Activated CD8-positive, alpha-beta memory T cell treated with anti-CD3 and anti-CD28 coated beads, Interleukin-2, amount 10 ng/mL, durations not matched to agents 7 days and 5 days (primary cell): ENCODE data around the gene CELSR1. TPM values are rescaled to one million over a fixed set of nuclear protein-coding genes. Genes with fewer than 3 reads are reported as not detected.
"Not testable (repeated sequence)": the region's sequence is repeated elsewhere in the genome, so short reads cannot be mapped to it uniquely, and the experiment has no call there.

Source experiments
- ATAC-seq: fragments of 150-1000 bp; cut with Tn5 transposase; one replicate; pipeline ENCODE4 v1.10.0; 2021; ENCODE audit warnings: moderate library complexity
- CTCF ChIA-PET: fragments of 350-600 bp; sonication (Branson Sonifier 250); formaldehyde crosslinking; loops from one replicate; lab custom pipeline; 2021; ENCODE audit warnings: antibody characterized with exemption; lab: Charles Lee
- DNase-seq: peaks from one replicate; pipeline ENCODE4 v3.0.0-alpha.2; 2020
- H3K27ac Mint-ChIP-seq: one replicate; pipeline ENCODE4 v1.8.0; 2021; ENCODE audit warnings: mild to moderate bottlenecking, mixed read lengths
- H3K27me3 Mint-ChIP-seq: one replicate; pipeline ENCODE4 v1.8.0; 2021; ENCODE audit warnings: mixed read lengths
- H3K36me3 Mint-ChIP-seq: one replicate; pipeline ENCODE4 v1.8.0; 2021; ENCODE audit warnings: mild to moderate bottlenecking, mixed read lengths
- H3K4me1 Mint-ChIP-seq: one replicate; pipeline ENCODE4 v1.8.0; 2021; ENCODE audit warnings: mixed read lengths
- H3K4me3 Mint-ChIP-seq: one replicate; pipeline ENCODE4 v1.8.0; 2021; ENCODE audit warnings: mild to moderate bottlenecking, moderate library complexity, mixed read lengths
- H3K9me3 Mint-ChIP-seq: one replicate; pipeline ENCODE4 v1.8.0; 2022; ENCODE audit warnings: low read depth, mixed read lengths
- total RNA-seq, 2 experiments: library from RNA; stranded (reverse); gene quantifications; one replicate each; pipeline ENCODE4 v1.2.3, GENCODE V29; 2021

Gene CELSR1
- total RNA-seq, 2 experiments from 2014 or later: 0.06 to 0.12 TPM

- no peak overlapping the region for H3K4me3 Mint-ChIP-seq
These were observed 20.8 kb downstream of the CELSR1 start for GRCh38 chr22:46516638-46517037.

DNA sequence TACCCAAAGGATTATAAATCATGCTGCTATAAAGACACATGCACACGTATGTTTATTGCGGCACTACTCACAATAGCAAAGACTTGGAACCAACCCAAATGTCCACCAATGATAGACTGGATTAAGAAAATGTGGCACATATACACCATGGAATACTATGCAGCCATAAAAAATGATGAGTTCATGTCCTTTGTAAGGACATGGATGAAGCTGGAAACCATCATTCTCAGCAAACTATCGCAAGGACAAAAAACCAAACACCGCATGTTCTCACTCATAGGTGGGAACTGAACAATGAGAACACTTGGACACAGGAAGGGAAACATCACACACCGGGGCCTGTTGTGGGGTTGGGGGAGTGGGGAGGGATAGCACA lies 21.3 kb downstream of the CELSR1 start:
- CTCF ChIA-PET, H3K36me3 Mint-ChIP-seq, H3K4me3 Mint-ChIP-seq, H3K9me3 Mint-ChIP-seq, H3K4me1 Mint-ChIP-seq, H3K27ac Mint-ChIP-seq, H3K27me3 Mint-ChIP-seq, DNase-seq, ATAC-seq: not testable (repeated sequence)

More at GRCh38 chr22:46516638-46517037, 20.8 kb downstream of the CELSR1 start:
- no peaks in the 10 kb centered on the region for H3K9me3 Mint-ChIP-seq
- ATAC-seq (no peak), DNase-seq (no peak)
- H3K27ac Mint-ChIP-seq: no peak overlapping the region
- H3K36me3 Mint-ChIP-seq: no peaks in the 10 kb centered on the region
- CTCF ChIA-PET: no interaction called here
- H3K4me1 Mint-ChIP-seq: no peaks in the 10 kb centered on the region
- no peaks in the 10 kb centered on the region for H3K27me3 Mint-ChIP-seq

- no peaks in the 10 kb centered on the region for H3K27me3 Mint-ChIP-seq
- no peak for ATAC-seq
- CTCF ChIA-PET: no interaction called here
- H3K4me3 Mint-ChIP-seq: no peak overlapping the region
- H3K9me3 Mint-ChIP-seq: no peaks in the 10 kb centered on the region
- no peak for DNase-seq
- H3K36me3 Mint-ChIP-seq: no peaks in the 10 kb centered on the region
- H3K4me1 Mint-ChIP-seq: no peaks in the 10 kb centered on the region
- H3K27ac Mint-ChIP-seq: no peak overlapping the region
These were observed 22.0 kb downstream of the CELSR1 start for GRCh38 chr22:46515208-46516111.

DNA sequence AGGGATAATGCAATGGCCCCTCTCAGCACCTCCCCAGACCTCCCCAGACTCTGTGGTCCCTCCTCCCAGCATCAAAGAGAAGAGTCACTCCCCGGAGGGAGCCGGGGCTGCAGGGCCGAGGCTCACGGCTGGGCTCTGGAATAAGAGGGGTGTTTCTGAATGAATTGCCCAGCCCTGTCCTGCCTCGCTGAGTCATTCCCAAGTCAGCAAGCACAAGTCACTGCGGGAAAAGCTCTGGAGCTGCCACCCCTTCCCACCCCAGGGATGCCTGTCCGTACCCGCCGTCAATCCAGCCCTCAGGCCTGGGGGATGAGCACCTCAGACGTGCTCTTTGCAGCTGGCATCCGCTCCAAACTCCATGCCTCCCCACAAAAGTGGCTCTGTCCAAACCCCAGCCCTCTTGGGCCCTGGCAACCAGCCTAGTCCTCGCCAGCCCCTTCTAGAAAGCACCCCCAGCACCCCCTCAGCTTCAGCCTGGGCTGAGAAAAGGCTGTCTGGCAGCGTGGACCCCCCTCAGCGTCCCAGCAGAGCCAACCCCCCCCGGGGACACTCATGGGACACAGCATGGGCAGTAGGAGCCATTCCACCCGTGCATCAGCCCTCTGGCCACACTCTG lies 22.7 kb downstream of the CELSR1 start:
- H3K36me3 Mint-ChIP-seq: no peaks in the 10 kb centered on the region
- H3K4me1 Mint-ChIP-seq: no peaks in the 10 kb centered on the region
- ATAC-seq (no peak), DNase-seq (no peak)
- H3K27me3 Mint-ChIP-seq: no peaks in the 10 kb centered on the region
- no peak overlapping the region for H3K27ac Mint-ChIP-seq
- no peak overlapping the region for H3K4me3 Mint-ChIP-seq
- CTCF ChIA-PET: no interaction called here
- H3K9me3 Mint-ChIP-seq: no peaks in the 10 kb centered on the region

DNA sequence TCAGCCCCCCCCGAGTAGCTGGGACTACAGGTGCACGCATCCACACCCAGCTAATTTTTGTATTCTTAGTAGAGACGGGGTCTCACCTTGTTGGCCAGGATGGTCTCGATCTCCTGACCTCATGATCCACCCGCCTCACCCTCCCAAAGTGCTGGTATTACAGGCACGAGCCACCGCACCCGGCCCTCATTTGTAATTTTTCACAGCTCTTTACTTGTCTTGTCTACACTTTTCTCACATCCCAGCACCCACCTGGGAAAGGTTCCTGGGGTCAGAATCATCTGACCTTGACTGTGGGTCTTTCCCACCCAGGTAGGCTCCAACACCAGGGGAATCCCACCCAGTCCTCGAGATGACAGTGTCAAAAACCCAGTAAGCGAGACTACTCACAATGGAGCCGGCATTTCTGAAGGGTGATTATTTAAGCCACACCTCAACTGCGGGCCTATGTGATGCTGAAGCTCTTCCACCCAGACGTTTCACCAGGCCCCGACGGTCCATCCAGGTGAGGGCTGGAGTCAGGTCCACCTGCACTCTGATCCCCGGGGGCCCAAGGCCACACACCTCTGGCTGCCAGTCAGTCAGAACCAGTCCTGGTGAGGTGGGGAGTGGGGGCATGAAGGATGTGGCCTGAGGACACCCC lies 23.4 kb downstream of the CELSR1 start:
- no peaks in the 10 kb centered on the region for H3K36me3 Mint-ChIP-seq
- DNase-seq (no peak), ATAC-seq (no peak)
- H3K9me3 Mint-ChIP-seq: no peaks in the 10 kb centered on the region
- H3K27me3 Mint-ChIP-seq: no peaks in the 10 kb centered on the region
- H3K4me3 Mint-ChIP-seq: no peak overlapping the region
- H3K4me1 Mint-ChIP-seq: no peaks in the 10 kb centered on the region
- no peak overlapping the region for H3K27ac Mint-ChIP-seq
- CTCF ChIA-PET: no interaction called here

DNA sequence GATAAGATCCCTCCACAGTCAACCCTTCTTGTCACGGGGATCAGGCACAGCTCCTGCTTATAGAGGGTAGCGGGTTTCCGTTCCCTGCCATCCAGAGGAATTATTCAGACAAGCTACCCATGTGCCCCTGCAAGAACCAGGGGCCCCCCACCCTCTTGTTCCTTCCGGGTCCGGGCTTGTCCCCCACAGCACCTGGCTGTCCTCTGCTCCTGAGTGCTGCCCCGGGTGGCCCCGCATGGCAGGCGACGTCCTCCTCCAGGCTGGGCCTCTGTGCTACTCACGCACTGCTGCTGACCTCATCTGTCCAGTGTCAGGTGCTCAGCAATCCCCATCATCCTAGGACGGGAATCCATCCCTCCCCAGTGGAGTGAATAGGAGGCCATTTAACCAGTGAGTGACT lies 24.7 kb downstream of the CELSR1 start:
- no peaks in the 10 kb centered on the region for H3K4me1 Mint-ChIP-seq
- no peaks in the 10 kb centered on the region for H3K27me3 Mint-ChIP-seq
- no peak overlapping the region for H3K27ac Mint-ChIP-seq
- no peak for ATAC-seq
- H3K4me3 Mint-ChIP-seq: no peak overlapping the region
- H3K9me3 Mint-ChIP-seq: no peaks in the 10 kb centered on the region
- no peak for DNase-seq
- no peaks in the 10 kb centered on the region for H3K36me3 Mint-ChIP-seq
- CTCF ChIA-PET: interaction anchor here (1.8 kb wide), 1 partner anchor 29 kb away, joined by 5 read pairs; no protein-coding TSS in a partner anchor

DNA sequence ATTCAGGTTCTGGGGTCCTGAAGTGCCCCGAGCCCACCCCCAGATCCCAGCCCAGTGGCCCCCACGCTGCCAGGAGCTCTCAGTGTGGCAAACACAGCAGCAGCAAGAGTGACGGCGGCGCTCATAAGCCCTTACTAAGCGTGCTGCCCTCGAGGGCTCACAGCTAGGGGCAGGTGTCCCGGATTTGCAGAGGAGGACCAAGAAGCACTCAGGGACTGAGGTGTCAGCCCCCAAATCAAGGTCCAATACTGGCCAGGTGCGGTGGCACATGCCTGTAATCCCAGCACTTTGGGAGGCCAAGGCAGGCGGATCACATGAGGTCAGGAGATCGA lies 25.4 kb downstream of the CELSR1 start:
- no peaks in the 10 kb centered on the region for H3K9me3 Mint-ChIP-seq
- no peaks in the 10 kb centered on the region for H3K36me3 Mint-ChIP-seq
- CTCF ChIA-PET: interaction anchor here (1.8 kb wide), 1 partner anchor 30 kb away, joined by 5 read pairs; no protein-coding TSS in a partner anchor
- H3K27ac Mint-ChIP-seq: no peak overlapping the region
- DNase-seq: no peak
- no peaks in the 10 kb centered on the region for H3K4me1 Mint-ChIP-seq
- no peaks in the 10 kb centered on the region for H3K27me3 Mint-ChIP-seq
- ATAC-seq: no peak
- no peak overlapping the region for H3K4me3 Mint-ChIP-seq

DNA sequence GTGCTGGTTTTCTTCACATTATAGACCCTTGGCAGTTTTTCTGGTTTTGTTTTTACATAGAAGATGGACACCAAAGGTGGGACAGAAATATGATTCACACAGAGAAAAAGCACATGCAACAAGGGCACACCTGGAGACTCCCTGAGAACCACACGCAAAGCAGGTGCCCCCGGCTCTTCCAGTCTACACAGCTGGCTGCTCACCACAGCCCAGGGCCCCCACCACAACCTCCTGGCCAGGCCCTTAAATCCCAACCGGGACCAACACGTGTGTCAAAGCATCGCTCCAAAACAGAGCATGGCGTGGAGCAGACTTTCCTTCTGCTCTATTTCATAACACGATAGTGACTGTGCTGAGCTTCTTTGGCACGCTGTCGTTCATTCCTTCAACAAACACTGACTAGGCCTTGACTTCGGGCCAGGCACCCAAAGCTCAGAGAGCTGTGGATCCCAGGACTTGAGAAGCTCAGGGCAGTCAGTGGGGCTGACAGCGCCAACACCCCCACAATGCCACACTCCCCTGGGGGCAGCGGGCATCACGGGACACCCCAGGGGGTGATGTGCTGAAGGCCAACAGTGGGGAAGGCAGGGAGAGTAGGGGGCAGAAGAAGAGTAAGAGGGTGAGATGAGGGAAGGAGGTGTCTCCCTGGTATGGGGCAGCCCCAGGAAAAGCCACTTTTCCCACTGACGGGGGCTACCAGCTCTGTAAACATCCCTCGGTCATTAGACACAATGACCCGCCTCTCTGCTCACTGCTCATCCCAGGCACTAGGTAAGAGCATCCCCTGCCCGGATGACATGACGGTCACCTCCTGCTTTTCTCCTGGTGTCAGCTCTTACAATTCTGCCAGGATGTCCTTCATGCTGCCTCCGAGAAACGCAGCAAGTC lies 26.0 kb downstream of the CELSR1 start:
- Mint-ChIP-seq H3K27ac (no peak overlapping the region), H3K36me3 (no peaks in the 10 kb centered on the region), H3K4me1 (no peaks in the 10 kb centered on the region), H3K9me3 (no peaks in the 10 kb centered on the region), H3K4me3 (no peak overlapping the region), H3K27me3 (no peaks in the 10 kb centered on the region)
- ATAC-seq (no peak), DNase-seq (no peak)
- CTCF ChIA-PET: interaction anchor here (1.0 to 1.8 kb wide), 2 partner anchors 31 to 144 kb away, joined by 3 to 5 read pairs; no protein-coding TSS in a partner anchor

DNA sequence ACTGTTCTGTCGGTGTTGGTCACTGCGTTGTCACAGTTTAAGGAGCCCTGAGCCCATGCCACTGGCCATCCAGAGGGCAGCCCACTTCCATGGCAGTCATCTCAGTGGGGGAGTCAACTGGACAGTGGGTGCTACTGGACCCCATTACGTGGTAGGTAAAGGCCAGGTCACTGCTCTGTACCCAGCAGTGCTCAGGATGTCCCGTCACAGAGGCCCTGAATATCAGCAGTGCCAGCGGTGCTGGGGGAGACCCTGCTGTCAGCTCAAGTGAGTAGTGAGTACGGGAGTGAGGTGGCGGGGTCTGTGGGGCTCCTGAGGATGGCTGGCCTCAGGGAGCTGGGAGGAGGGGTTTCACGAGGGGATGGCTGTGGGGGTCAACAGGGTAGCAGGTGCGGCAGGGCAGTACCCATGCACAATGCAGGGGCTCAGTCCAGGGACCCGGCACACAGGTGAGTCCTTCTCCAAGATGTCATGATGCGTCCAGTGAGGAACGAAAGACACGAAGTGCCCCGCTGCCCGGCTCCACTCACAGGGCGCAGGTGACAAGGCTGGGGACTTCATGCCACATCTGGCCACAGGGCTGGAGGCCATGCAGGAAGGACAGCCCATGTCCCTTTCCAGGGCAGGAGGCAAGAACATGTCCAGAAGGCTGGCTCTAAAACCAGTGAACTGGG lies 27.9 kb downstream of the CELSR1 start:
- Mint-ChIP-seq H3K27ac (no peak overlapping the region), H3K36me3 (no peaks in the 10 kb centered on the region), H3K4me1 (no peaks in the 10 kb centered on the region), H3K27me3 (peaks cover 2% of the 10 kb centered on the region), H3K9me3 (no peaks in the 10 kb centered on the region), H3K4me3 (no peak overlapping the region)
- no peak for ATAC-seq
- CTCF ChIA-PET: no interaction called here
- DNase-seq: no peak

GRCh38 chr22:46508491-46508999 lies 28.9 kb downstream of the CELSR1 start:
- ATAC-seq (no peak), DNase-seq (no peak)
- no peaks in the 10 kb centered on the region for H3K4me1 Mint-ChIP-seq
- no peak overlapping the region for H3K4me3 Mint-ChIP-seq
- H3K27ac Mint-ChIP-seq: no peak overlapping the region
- CTCF ChIA-PET: no interaction called here
- no peaks in the 10 kb centered on the region for H3K36me3 Mint-ChIP-seq
- peaks cover 3% of the 10 kb centered on the region for H3K27me3 Mint-ChIP-seq
- no peaks in the 10 kb centered on the region for H3K9me3 Mint-ChIP-seq

GRCh38 chr22:46507451-46508425 lies 29.7 kb downstream of the CELSR1 start:
- ATAC-seq: no peak
- Mint-ChIP-seq H3K36me3 (no peaks in the 10 kb centered on the region), H3K27me3 (peaks cover 8% of the 10 kb centered on the region), H3K4me1 (no peaks in the 10 kb centered on the region), H3K27ac (no peak overlapping the region), H3K4me3 (no peak overlapping the region), H3K9me3 (no peaks in the 10 kb centered on the region)
- CTCF ChIA-PET: no interaction called here
- no peak for DNase-seq
